ENCODE data around the gene SPG7. TPM values are rescaled to one million over a fixed set of nuclear protein-coding genes. Genes with fewer than 3 reads are reported as not detected.
A peak's percentile ranks its signal among the peaks of the same experiment; 100 is the strongest.

The SPG7 gene
- total RNA-seq, 1 experiment from 2014 or later = 119 TPM

DNA sequence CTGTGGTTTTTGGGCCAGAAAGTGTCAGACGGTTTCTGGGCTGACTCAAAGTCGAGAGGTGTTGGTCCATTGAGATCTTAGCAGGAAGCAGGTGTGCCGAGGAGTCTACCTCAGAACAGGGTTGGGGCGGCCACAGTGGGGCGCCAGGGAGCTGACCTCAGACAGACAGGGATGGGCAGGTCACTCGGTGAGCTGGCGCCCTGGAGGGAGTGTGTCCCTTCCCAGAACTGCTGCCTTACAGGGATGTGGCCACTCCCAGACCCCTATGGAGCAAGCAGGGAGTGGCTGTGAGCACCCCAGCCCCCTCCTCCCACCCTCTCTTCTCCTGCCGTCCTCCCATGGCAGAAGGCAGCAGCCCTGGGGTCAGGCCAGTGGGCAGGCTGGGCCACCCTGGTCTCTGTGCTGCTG, 91.3 kb downstream of the SPG7 start:
- Histone ChIP-seq H2BK5ac (ENCODE audit: insufficient read length, low read length) (no peak overlapping the region), H2BK12ac (ENCODE audit: insufficient read length, low read depth, low read length) (no peak overlapping the region), H4K20me1 (ENCODE audit: control insufficient read depth, insufficient read depth, insufficient read length) (no peaks in the 10 kb centered on the region), H3K23me2 (ENCODE audit: insufficient read length, low read depth, low read length, poor library complexity, severe bottlenecking) (no peaks in the 10 kb centered on the region), H3K27ac (ENCODE audit: insufficient read length, low read depth, low read length) (no peak overlapping the region), H2BK120ac (ENCODE audit: low read depth, low read length, poor library complexity, severe bottlenecking) (no peak overlapping the region), H3K18ac (ENCODE audit: insufficient read length, low read depth, low read length) (no peak overlapping the region), H3K9ac (ENCODE audit: extremely low read depth, insufficient read length, low read length) (no peak overlapping the region), H4K8ac (replicated peaks; ENCODE audit: insufficient read length, low read depth, low read length) (no peak overlapping the region), H2AFZ (ENCODE audit: low read length) (no peak overlapping the region), H2BK15ac (ENCODE audit: low read depth, low read length) (no peak overlapping the region), H2AK5ac (ENCODE audit: insufficient read length, low read length) (no peak overlapping the region), H3K79me1 (ENCODE audit: insufficient read depth, low read depth, low read length, poor library complexity, severe bottlenecking) (no peaks in the 10 kb centered on the region), H3K27me3 (ENCODE audit: insufficient read depth, low read length) (no peaks in the 10 kb centered on the region), H4K5ac (ENCODE audit: insufficient read length, low read depth, low read length) (no peak overlapping the region), H2BK20ac (ENCODE audit: low read depth, low read length, poor library complexity, severe bottlenecking) (no peak overlapping the region), H3K4ac (ENCODE audit: low read depth, low read length) (no peak overlapping the region), H3K23ac (ENCODE audit: insufficient read length, low read depth, low read length) (no peak overlapping the region), H3K9me3 (ENCODE audit: control insufficient read depth, low read depth, low read length) (no peaks in the 10 kb centered on the region), H3K14ac (ENCODE audit: insufficient read depth, low read length) (no peak overlapping the region), H3K4me2 (ENCODE audit: insufficient read depth, insufficient read length, low read length) (no peak overlapping the region), H3K56ac (ENCODE audit: insufficient read length, low read depth, low read length) (no peak overlapping the region), H3T11ph (ENCODE audit: low read length) (no peak overlapping the region), H3K79me2 (ENCODE audit: insufficient read depth, low read length) (no peaks in the 10 kb centered on the region), H3K4me1 (ENCODE audit: insufficient read depth, low read length) (no peaks in the 10 kb centered on the region; the same call in 1 of the 2 replicates), H4K91ac (ENCODE audit: insufficient read length, low read depth, low read length) (no peak overlapping the region)
- DNase-seq = peak; percentile 89
- H3K9me3 Mint-ChIP-seq = no peaks in the 10 kb centered on the region; a peak in 1 of 5 replicates
- WGBS (ENCODE audit: extremely low coverage, insufficient read length, low lambda C conversion rate) = no CpG with 5 or more reads among the region's 8 CpGs
- TF ChIP-seq, protein P1, sequence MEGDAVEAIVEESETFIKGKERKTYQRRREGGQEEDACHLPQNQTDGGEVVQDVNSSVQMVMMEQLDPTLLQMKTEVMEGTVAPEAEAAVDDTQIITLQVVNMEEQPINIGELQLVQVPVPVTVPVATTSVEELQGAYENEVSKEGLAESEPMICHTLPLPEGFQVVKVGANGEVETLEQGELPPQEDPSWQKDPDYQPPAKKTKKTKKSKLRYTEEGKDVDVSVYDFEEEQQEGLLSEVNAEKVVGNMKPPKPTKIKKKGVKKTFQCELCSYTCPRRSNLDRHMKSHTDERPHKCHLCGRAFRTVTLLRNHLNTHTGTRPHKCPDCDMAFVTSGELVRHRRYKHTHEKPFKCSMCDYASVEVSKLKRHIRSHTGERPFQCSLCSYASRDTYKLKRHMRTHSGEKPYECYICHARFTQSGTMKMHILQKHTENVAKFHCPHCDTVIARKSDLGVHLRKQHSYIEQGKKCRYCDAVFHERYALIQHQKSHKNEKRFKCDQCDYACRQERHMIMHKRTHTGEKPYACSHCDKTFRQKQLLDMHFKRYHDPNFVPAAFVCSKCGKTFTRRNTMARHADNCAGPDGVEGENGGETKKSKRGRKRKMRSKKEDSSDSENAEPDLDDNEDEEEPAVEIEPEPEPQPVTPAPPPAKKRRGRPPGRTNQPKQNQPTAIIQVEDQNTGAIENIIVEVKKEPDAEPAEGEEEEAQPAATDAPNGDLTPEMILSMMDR (conservative IDR thresholded peaks at IDR 0.05) = peak; percentile 72
- 0 out of 7 replicates have a peak, but pooled peaks cover 0 to 3% (median 0%) of the 10 kb centered on the region in 3 experiments for H3K36me3 Mint-ChIP-seq (ENCODE audit: insufficient read depth in 1 of 3, low read depth in 3 of 3)
- peaks cover 4% of the 10 kb centered on the region for H3K27me3 Mint-ChIP-seq (ENCODE audit: low read depth)
- no peak overlapping the region for H3K4me3 Mint-ChIP-seq
- H3K4me1 Mint-ChIP-seq = peaks cover 5 to 12% of the 10 kb centered on the region in 2 experiments
- 0 out of 7 replicates have a peak overlapping the region, but pooled peaks of 1 of the 3 experiments have one; percentile 68 for H3K27ac Mint-ChIP-seq
